ENCODE measurements around the gene TBC1D9. TPM values are rescaled to one million over a fixed set of nuclear protein-coding genes. Genes with fewer than 3 reads are reported as not detected.

The TBC1D9 gene
- total RNA-seq, 1 donor from 2014 or later = 25.5 TPM

GRCh38 chr4:140777894-140778293 is 21.7 kb upstream of the TBC1D9 start:
- Histone ChIP-seq H3K9me3 (no peaks in the 10 kb centered on the region), H3K27me3 (no peaks in the 10 kb centered on the region), H3K4me3 (no peak overlapping the region), H3K36me3 (no peaks in the 10 kb centered on the region), H3K4me1 (no peaks in the 10 kb centered on the region), H3K27ac (no peak overlapping the region)
- TF ChIP-seq CTCF (IDR thresholded peaks at IDR 0.05) = no peak
- intact Hi-C loops (cut with DNase I) = no loop called here
- DNase-seq (ENCODE audit: low spot score in 2 of 2) = no peak

GRCh38 chr4:140777386-140777785 is 21.2 kb upstream of the TBC1D9 start:
- no peak overlapping the region for H3K27ac ChIP-seq
- no peak for DNase-seq (ENCODE audit: low spot score in 2 of 2)
- intact Hi-C loops (cut with DNase I) = no loop called here
- no peak overlapping the region for H3K4me3 ChIP-seq
- TF ChIP-seq CTCF (IDR thresholded peaks at IDR 0.05) = no peak
- no peaks in the 10 kb centered on the region for H3K4me1 ChIP-seq
- no peaks in the 10 kb centered on the region for H3K27me3 ChIP-seq
- H3K36me3 ChIP-seq = no peaks in the 10 kb centered on the region
- no peaks in the 10 kb centered on the region for H3K9me3 ChIP-seq

- Histone ChIP-seq H3K27me3 (no peaks in the 10 kb centered on the region), H3K4me3 (no peak overlapping the region), H3K27ac (no peak overlapping the region), H3K9me3 (no peaks in the 10 kb centered on the region), H3K36me3 (no peaks in the 10 kb centered on the region), H3K4me1 (no peaks in the 10 kb centered on the region)
- intact Hi-C loops (cut with DNase I) = no loop called here
- DNase-seq (ENCODE audit: low spot score in 2 of 2) = no peak
- no peak for TF ChIP-seq CTCF (IDR thresholded peaks at IDR 0.05)
Measured at GRCh38 chr4:140776556-140776955, 20.4 kb upstream of the TBC1D9 start.

GRCh38 chr4:140774956-140775355 is 18.8 kb upstream of the TBC1D9 start:
- H3K27me3 ChIP-seq = no peaks in the 10 kb centered on the region
- TF ChIP-seq CTCF (IDR thresholded peaks at IDR 0.05) = no peak
- H3K9me3 ChIP-seq = no peaks in the 10 kb centered on the region
- no peak for DNase-seq (ENCODE audit: low spot score in 2 of 2)
- no peaks in the 10 kb centered on the region for H3K4me1 ChIP-seq
- intact Hi-C loops (cut with DNase I) = no loop called here
- H3K4me3 ChIP-seq = no peak overlapping the region
- no peaks in the 10 kb centered on the region for H3K36me3 ChIP-seq
- H3K27ac ChIP-seq = no peak overlapping the region

- Histone ChIP-seq H3K27ac (no peak overlapping the region), H3K4me3 (no peak overlapping the region), H3K36me3 (no peaks in the 10 kb centered on the region), H3K27me3 (no peaks in the 10 kb centered on the region), H3K9me3 (no peaks in the 10 kb centered on the region), H3K4me1 (no peaks in the 10 kb centered on the region)
- intact Hi-C loops (cut with DNase I) = no loop called here
- no peak for TF ChIP-seq CTCF (IDR thresholded peaks at IDR 0.05)
- no peak for DNase-seq (ENCODE audit: low spot score in 2 of 2)
Measured at GRCh38 chr4:140774510-140774909, 18.3 kb upstream of the TBC1D9 start.

- H3K36me3 ChIP-seq = no peaks in the 10 kb centered on the region
- no peak for TF ChIP-seq CTCF (IDR thresholded peaks at IDR 0.05)
- H3K4me1 ChIP-seq = no peaks in the 10 kb centered on the region
- H3K9me3 ChIP-seq = no peaks in the 10 kb centered on the region
- intact Hi-C loops (cut with DNase I) = no loop called here
- H3K27me3 ChIP-seq = no peaks in the 10 kb centered on the region
- DNase-seq (ENCODE audit: low spot score in 2 of 2) = no peak
- no peak overlapping the region for H3K27ac ChIP-seq
- H3K4me3 ChIP-seq = no peak overlapping the region
Measured at GRCh38 chr4:140769209-140769608, 13.0 kb upstream of the TBC1D9 start.
